Measurements from ENCODE around the gene CIROP. TPM values are rescaled to one million over a fixed set of nuclear protein-coding genes. Genes with fewer than 3 reads are reported as not detected.
"Not testable (repeated sequence)": the region's sequence is repeated elsewhere in the genome, so short reads cannot be mapped to it uniquely, and the experiment has no call there.

Gene CIROP
- total RNA-seq, 2 donors from 2014 or later = 0.64 to 1.4 TPM

DNA sequence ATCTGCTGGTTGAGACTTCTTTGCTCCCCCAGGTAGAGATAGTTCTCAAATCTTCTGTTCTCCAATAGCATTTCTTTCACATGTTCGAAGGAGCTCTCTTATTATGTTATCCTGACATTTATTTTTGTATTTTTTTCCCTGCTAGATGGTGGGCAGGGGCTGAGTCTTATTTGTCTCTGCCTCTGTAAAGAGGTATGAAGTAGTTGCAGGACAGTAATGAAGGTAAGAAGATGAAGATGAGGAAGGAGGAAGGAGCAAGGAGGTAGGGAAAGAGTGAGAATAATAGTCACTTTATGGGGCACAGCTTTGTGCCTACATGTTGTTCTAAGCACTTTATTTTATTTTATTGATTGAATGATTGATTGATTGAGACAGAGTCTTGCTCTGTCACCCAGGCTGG, 5.0 kb upstream of the CIROP start:
- Mint-ChIP-seq H3K9me3 (peaks cover 7% of the 10 kb centered on the region), H3K4me3 (no peak overlapping the region), H3K36me3 (ENCODE audit: low read depth) (no peaks in the 10 kb centered on the region), H3K27me3 (ENCODE audit: insufficient read depth) (peaks cover 7% of the 10 kb centered on the region), H3K27ac (no peak overlapping the region), H3K4me1 (peaks cover 31% of the 10 kb centered on the region)
- no peak for DNase-seq
- Histone ChIP-seq H3K4me1 (ENCODE audit: control insufficient read depth, insufficient read depth, low read length) (peaks cover 2% of the 10 kb centered on the region), H3K9me3 (ENCODE audit: control insufficient read depth, low read length) (no peaks in the 10 kb centered on the region), H3K36me3 (ENCODE audit: control insufficient read depth, insufficient read depth, low read length) (no peaks in the 10 kb centered on the region), H3K27me3 (ENCODE audit: control insufficient read depth, insufficient read depth, low read length, poor library complexity, severe bottlenecking) (peaks cover 18% of the 10 kb centered on the region), H3K9ac (ENCODE audit: extremely low read depth, low read length, poor library complexity, severe bottlenecking) (no peak overlapping the region), H3K27ac (ENCODE audit: low read depth, low read length) (no peak overlapping the region), H3K4me3 (ENCODE audit: low read length) (no peak overlapping the region)
- no peak for TF ChIP-seq CTCF (conservative IDR thresholded peaks at IDR 0.05)
- WGBS, 2 experiments (ENCODE audit: insufficient coverage in 1 of 2, insufficient read length in 1 of 2) = 87% methylated on average over 1 of the region's 1 CpG; no CpG with 5 or more reads in 1 of the 2 experiments

DNA sequence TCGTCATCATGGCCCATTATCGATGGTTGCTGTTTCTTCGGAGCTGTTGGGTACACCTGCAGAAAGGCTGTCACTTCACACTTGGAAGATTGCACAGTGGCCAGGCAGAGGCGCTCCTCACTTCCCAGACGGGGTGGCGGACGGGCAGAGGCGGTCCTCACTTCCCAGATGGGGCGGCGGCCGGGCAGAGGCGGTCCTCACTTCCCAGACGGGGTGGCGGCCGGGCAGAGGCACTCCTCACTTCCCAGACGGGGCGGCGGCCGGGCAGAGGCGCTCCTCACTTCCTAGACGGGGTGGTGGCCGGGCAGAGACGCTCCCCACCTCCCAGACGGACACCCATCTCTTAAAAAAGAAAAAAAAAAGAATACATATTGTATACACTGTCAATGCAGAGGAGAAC, 3.4 kb upstream of the CIROP start:
- H3K4me3 Mint-ChIP-seq; H3K27me3 Mint-ChIP-seq (ENCODE audit: insufficient read depth); H3K9me3 Mint-ChIP-seq; H3K4me1 ChIP-seq (ENCODE audit: control insufficient read depth, insufficient read depth, low read length); H3K4me3 ChIP-seq (ENCODE audit: low read length); H3K9me3 ChIP-seq (ENCODE audit: control insufficient read depth, low read length); H3K9ac ChIP-seq (ENCODE audit: extremely low read depth, low read length, poor library complexity, severe bottlenecking); H3K27ac Mint-ChIP-seq; H3K36me3 Mint-ChIP-seq (ENCODE audit: low read depth); H3K27ac ChIP-seq (ENCODE audit: low read depth, low read length); DNase-seq; H3K36me3 ChIP-seq (ENCODE audit: control insufficient read depth, insufficient read depth, low read length): not testable (repeated sequence)
- WGBS, 2 experiments (ENCODE audit: insufficient coverage in 1 of 2, insufficient read length in 1 of 2) = 96 to 98% methylated on average over 4 to 21 of the region's 24 CpGs
- H3K27me3 ChIP-seq (ENCODE audit: control insufficient read depth, insufficient read depth, low read length, poor library complexity, severe bottlenecking) = peaks cover 18% of the 10 kb centered on the region
- peaks cover 31% of the 10 kb centered on the region for H3K4me1 Mint-ChIP-seq

DNA sequence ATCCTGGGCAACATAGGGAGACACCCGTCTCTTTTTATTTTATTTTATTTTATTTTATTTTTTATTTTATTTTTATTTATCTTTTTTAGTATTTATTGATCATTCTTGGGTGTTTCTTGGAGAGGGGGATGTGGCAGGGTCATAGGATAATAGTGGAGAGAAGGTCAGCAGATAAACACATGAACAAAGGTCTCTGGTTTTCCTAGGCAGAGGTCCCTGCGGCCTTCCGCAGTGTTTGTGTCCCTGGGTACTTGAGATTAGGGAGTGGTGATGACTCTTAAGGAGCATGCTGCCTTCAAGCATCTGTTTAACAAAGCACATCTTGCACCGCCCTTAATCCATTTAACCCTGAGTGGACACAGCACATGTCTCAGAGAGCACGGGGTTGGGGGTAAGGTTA, 2.8 kb upstream of the CIROP start:
- H3K9ac ChIP-seq (ENCODE audit: extremely low read depth, low read length, poor library complexity, severe bottlenecking); H3K9me3 ChIP-seq (ENCODE audit: control insufficient read depth, low read length); H3K36me3 Mint-ChIP-seq (ENCODE audit: low read depth); H3K9me3 Mint-ChIP-seq; H3K36me3 ChIP-seq (ENCODE audit: control insufficient read depth, insufficient read depth, low read length); H3K27ac ChIP-seq (ENCODE audit: low read depth, low read length); DNase-seq; H3K4me3 ChIP-seq (ENCODE audit: low read length); H3K4me1 ChIP-seq (ENCODE audit: control insufficient read depth, insufficient read depth, low read length); H3K4me3 Mint-ChIP-seq; H3K27me3 Mint-ChIP-seq (ENCODE audit: insufficient read depth); H3K27ac Mint-ChIP-seq: not testable (repeated sequence)
- peaks cover 18% of the 10 kb centered on the region for H3K27me3 ChIP-seq (ENCODE audit: control insufficient read depth, insufficient read depth, low read length, poor library complexity, severe bottlenecking)
- WGBS, 2 experiments (ENCODE audit: insufficient coverage in 1 of 2, insufficient read length in 1 of 2) = 80% methylated on average over 2 of the region's 5 CpGs; no CpG with 5 or more reads in 1 of the 2 experiments
- peaks cover 31% of the 10 kb centered on the region for H3K4me1 Mint-ChIP-seq

DNA sequence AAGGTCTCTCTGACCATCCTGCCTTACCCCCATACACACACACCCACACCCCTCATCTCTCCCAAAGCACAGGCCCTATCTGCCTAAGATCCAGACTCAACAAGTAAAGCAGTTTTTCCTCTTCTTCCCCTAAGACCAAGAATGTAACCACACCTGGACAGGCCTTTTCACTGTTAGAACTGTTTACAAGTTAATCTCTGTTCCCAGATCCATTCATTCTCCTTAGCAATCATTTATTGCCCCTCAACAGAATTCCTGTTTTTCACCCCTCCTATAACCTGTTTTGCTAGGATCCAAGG, 1.9 kb upstream of the CIROP start:
- Mint-ChIP-seq H3K4me1 (peaks cover 39% of the 10 kb centered on the region), H3K9me3 (peaks cover 7% of the 10 kb centered on the region), H3K36me3 (ENCODE audit: low read depth) (no peaks in the 10 kb centered on the region), H3K27ac (peak overlapping the region; percentile 92), H3K27me3 (ENCODE audit: insufficient read depth) (peaks cover 3% of the 10 kb centered on the region), H3K4me3 (no peak overlapping the region)
- no peak overlapping the region for H3K9ac ChIP-seq (ENCODE audit: extremely low read depth, low read length, poor library complexity, severe bottlenecking)
- peaks cover 5% of the 10 kb centered on the region for H3K4me1 ChIP-seq (ENCODE audit: control insufficient read depth, insufficient read depth, low read length)
- no peaks in the 10 kb centered on the region for H3K9me3 ChIP-seq (ENCODE audit: control insufficient read depth, low read length)
- H3K27ac ChIP-seq (ENCODE audit: low read depth, low read length) = no peak overlapping the region
- H3K36me3 ChIP-seq (ENCODE audit: control insufficient read depth, insufficient read depth, low read length) = no peaks in the 10 kb centered on the region
- H3K27me3 ChIP-seq (ENCODE audit: control insufficient read depth, insufficient read depth, low read length, poor library complexity, severe bottlenecking) = peaks cover 18% of the 10 kb centered on the region
- H3K4me3 ChIP-seq (ENCODE audit: low read length) = no peak overlapping the region
- no peak for TF ChIP-seq CTCF (conservative IDR thresholded peaks at IDR 0.05)
- no peak for DNase-seq

Measured in endodermal cell (in vitro differentiated cells).